Measurements from ENCODE around the gene PDE6D.

Gene PDE6D

DNA sequence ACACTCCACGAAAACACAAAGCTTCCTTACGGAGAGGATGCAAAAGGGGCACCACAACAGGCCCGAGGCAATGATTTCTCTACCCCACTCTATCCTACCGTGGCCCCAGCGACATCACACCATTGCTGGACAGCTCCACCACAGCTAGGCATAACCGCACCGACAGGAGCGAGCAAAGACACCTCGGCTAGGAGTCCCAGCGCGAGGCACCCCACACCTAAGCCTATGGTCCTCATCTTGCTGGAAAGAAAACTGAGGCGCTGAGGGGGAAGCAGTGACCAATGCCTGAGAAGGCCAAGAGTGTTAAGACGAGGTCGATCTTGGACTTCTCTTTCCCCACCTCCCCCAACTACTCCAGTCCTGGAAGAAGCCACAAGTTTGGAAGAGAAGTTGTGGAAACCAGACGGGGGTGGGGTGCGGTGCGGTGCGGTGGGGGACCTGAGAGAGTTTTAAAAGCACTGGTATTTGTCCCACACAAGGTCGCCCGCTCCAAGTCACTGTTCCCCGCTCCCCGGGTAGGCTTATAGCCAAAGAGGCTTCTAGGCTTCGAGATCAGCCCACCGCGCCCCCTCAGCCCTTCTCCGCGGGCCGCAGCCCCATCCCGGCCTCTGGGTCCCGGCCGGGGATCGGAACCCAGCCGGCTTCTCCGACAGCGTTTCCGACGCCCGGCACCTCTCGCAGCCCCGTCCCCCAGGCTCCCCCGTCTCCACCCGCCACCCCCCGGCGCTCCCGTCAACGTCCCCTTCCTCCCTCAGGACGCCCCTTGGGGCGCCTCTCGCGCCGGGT, 766 bp downstream of the PDE6D start (continued):
- TF ChIP-seq, protein P1, sequence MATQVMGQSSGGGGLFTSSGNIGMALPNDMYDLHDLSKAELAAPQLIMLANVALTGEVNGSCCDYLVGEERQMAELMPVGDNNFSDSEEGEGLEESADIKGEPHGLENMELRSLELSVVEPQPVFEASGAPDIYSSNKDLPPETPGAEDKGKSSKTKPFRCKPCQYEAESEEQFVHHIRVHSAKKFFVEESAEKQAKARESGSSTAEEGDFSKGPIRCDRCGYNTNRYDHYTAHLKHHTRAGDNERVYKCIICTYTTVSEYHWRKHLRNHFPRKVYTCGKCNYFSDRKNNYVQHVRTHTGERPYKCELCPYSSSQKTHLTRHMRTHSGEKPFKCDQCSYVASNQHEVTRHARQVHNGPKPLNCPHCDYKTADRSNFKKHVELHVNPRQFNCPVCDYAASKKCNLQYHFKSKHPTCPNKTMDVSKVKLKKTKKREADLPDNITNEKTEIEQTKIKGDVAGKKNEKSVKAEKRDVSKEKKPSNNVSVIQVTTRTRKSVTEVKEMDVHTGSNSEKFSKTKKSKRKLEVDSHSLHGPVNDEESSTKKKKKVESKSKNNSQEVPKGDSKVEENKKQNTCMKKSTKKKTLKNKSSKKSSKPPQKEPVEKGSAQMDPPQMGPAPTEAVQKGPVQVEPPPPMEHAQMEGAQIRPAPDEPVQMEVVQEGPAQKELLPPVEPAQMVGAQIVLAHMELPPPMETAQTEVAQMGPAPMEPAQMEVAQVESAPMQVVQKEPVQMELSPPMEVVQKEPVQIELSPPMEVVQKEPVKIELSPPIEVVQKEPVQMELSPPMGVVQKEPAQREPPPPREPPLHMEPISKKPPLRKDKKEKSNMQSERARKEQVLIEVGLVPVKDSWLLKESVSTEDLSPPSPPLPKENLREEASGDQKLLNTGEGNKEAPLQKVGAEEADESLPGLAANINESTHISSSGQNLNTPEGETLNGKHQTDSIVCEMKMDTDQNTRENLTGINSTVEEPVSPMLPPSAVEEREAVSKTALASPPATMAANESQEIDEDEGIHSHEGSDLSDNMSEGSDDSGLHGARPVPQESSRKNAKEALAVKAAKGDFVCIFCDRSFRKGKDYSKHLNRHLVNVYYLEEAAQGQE (tag by site-specific recombination; IDR thresholded peaks at IDR 0.05), result peak; percentile 98
- peak; percentile 67 for TF ChIP-seq ZBTB17 (tag by site-specific recombination; IDR thresholded peaks at IDR 0.05)
- no peak for TF ChIP-seq ZNF391 (tag by site-specific recombination; IDR thresholded peaks at IDR 0.05; ENCODE audit: borderline replicate concordance, low read depth)
- TF ChIP-seq ZNF335 (tag by site-specific recombination; conservative IDR thresholded peaks at IDR 0.05), result peak; percentile 26
- TF ChIP-seq ZNF311 (tag by site-specific recombination; IDR thresholded peaks at IDR 0.05; ENCODE audit: borderline replicate concordance), result no peak
- TF ChIP-seq, protein P2, sequence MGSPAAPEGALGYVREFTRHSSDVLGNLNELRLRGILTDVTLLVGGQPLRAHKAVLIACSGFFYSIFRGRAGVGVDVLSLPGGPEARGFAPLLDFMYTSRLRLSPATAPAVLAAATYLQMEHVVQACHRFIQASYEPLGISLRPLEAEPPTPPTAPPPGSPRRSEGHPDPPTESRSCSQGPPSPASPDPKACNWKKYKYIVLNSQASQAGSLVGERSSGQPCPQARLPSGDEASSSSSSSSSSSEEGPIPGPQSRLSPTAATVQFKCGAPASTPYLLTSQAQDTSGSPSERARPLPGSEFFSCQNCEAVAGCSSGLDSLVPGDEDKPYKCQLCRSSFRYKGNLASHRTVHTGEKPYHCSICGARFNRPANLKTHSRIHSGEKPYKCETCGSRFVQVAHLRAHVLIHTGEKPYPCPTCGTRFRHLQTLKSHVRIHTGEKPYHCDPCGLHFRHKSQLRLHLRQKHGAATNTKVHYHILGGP (tag by site-specific recombination; IDR thresholded peaks at IDR 0.05), result no peak
- TF ChIP-seq ZBTB20 (tag by site-specific recombination; IDR thresholded peaks at IDR 0.05), result 0 out of 2 replicates have a peak, but pooled peaks have one; percentile 8
- TF ChIP-seq ZNF2 (tag by site-specific recombination; IDR thresholded peaks at IDR 0.05), result no peak
- no peak for TF ChIP-seq ZNF610 (tag by site-specific recombination; IDR thresholded peaks at IDR 0.05; ENCODE audit: borderline replicate concordance)
- TF ChIP-seq ZNF768 (tag by site-specific recombination; IDR thresholded peaks at IDR 0.05), result no peak
- no peak for TF ChIP-seq ZNF623 (tag by site-specific recombination; IDR thresholded peaks at IDR 0.05)
- TF ChIP-seq, protein P3, sequence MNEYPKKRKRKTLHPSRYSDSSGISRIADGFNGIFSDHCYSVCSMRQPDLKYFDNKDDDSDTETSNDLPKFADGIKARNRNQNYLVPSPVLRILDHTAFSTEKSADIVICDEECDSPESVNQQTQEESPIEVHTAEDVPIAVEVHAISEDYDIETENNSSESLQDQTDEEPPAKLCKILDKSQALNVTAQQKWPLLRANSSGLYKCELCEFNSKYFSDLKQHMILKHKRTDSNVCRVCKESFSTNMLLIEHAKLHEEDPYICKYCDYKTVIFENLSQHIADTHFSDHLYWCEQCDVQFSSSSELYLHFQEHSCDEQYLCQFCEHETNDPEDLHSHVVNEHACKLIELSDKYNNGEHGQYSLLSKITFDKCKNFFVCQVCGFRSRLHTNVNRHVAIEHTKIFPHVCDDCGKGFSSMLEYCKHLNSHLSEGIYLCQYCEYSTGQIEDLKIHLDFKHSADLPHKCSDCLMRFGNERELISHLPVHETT (tag by site-specific recombination; IDR thresholded peaks at IDR 0.05), result no peak
- no peak for TF ChIP-seq KLF9 (tag by site-specific recombination; IDR thresholded peaks at IDR 0.05; ENCODE audit: low read depth)

DNA sequence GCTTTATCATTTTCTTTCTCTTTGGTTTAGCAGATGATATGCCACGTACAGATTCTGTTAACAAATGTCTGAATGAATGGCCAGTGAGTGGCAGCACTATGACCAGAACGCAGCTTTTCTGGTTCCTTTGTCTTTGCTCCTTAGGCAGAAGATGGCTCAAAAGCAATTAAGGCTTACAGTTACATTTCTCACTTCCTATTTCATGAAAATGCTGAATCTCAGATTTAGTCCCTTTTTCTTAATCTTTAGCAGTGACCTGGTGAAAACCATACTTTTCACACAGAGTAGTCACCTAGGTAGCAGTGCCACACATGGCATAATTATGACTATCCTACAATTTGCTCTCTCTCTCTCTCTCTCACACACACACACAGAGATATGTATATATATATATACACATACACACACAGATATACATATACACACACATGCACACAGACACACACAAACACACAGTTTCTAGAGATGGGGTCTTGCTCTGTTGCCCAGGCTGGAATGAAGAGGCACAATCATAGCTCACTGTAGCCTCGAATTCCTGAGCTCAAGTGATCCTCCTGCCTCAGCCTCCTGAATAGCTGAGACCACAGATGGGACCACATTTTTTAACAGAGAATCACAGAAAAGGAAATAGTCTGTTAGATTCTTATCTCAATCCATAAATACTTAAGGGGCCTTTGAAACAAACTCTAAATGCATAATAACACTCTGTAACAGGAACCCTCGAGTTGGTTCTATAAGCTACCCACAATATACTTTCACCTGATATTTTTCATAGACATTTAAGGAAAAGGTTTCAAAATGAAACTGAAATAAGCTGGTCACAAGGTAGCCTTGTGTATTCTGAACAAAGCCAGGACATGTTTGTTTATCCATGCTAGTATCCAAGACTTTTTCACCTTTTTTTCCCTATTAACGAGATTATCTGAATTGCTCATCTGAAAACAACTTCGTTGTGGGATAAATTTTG, 11.6 kb downstream of the PDE6D start:
- TF ChIP-seq, protein P4, sequence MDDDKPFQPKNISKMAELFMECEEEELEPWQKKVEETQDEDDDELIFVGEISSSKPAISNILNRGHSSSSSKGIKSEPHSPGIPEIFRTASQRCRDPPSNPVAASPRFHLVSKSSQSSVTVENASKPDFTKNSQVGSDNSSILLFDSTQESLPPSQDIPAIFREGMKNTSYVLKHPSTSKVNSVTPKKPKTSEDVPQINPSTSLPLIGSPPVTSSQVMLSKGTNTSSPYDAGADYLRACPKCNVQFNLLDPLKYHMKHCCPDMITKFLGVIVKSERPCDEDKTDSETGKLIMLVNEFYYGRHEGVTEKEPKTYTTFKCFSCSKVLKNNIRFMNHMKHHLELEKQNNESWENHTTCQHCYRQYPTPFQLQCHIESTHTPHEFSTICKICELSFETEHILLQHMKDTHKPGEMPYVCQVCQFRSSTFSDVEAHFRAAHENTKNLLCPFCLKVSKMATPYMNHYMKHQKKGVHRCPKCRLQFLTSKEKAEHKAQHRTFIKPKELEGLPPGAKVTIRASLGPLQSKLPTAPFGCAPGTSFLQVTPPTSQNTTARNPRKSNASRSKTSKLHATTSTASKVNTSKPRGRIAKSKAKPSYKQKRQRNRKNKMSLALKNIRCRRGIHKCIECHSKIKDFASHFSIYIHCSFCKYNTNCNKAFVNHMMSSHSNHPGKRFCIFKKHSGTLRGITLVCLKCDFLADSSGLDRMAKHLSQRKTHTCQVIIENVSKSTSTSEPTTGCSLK (tag by site-specific recombination; IDR thresholded peaks at IDR 0.05), result no peak
- TF ChIP-seq ZNF121 (tag by site-specific recombination; IDR thresholded peaks at IDR 0.05), result peak; percentile 63; the same call in 1 of the 2 replicates
- no peak overlapping the region for H3K4me3 ChIP-seq (ENCODE audit: low read depth, low read length)
- no peak overlapping the region for H3K27ac ChIP-seq (ENCODE audit: extremely low read depth, low read depth, low read length)
- no peaks in the 10 kb centered on the region for H3K4me1 ChIP-seq (ENCODE audit: control insufficient read depth, insufficient read depth, low read length)
- CTCF ChIA-PET, result interaction anchor here (0.5 kb wide), 1 partner anchor 109 kb away, joined by 4 read pairs; no protein-coding TSS in a partner anchor
- POLR2A ChIA-PET, result interaction anchor here (0.6 to 1.5 kb wide), 2 partner anchors 12 to 25 kb away, joined by 4 read pairs; partner anchors contain the start of gene PDE6D
- no peaks in the 10 kb centered on the region for H3K9me3 ChIP-seq (ENCODE audit: control insufficient read depth, insufficient read depth, low read depth, low read length)
- no peaks in the 10 kb centered on the region; a peak in 1 of 3 replicates for H3K36me3 ChIP-seq (ENCODE audit: control insufficient read depth in 2 of 2, insufficient read depth in 1 of 2, low read length in 2 of 2)

Measured in HEK293 (cell line).